Measurements from ENCODE around the gene DCAF6. TPM values are rescaled to one million over a fixed set of nuclear protein-coding genes. Genes with fewer than 3 reads are reported as not detected.

The DCAF6 gene
- total and polyA plus RNA-seq, 4 donors = 33.5 to 105 (median 71.1) TPM

DNA sequence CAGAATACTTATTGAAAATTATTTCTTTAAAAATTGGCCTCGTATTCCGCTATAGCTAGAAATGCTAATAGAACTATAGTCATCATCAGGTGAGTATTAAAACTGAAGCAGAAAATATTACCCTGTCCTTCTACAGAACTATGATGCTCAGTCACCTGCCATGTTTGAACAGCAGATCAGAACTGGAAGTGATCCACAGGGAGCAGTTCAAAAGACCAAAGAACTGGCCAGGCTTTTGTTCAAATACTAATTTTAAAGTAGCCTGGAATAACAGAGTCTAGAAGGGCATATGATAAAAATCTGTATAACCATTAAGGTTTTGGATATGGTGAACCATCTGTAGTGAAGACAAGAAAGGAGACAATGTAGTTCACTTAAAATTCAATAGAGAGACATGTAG lies 105.9 kb downstream of the DCAF6 start:
- no peak for DNase-seq (ENCODE audit: low spot score)
- 90% methylated on average over 2 of the region's 2 CpGs for WGBS
- H3K4me3 ChIP-seq (ENCODE audit: low read depth in 1 of 3, low read length in 3 of 3) = no peak overlapping the region
- peaks cover 0 to 25% (median 18%) of the 10 kb centered on the region in 4 donors for H3K36me3 ChIP-seq (ENCODE audit: control insufficient read depth in 4 of 4, insufficient read depth in 3 of 4, low read depth in 1 of 4, low read length in 3 of 4)
- no peak overlapping the region for H3K27ac ChIP-seq (ENCODE audit: low read depth in 1 of 2, low read length in 2 of 2)
- no peaks in the 10 kb centered on the region for H3K27me3 ChIP-seq (ENCODE audit: control insufficient read depth in 4 of 4, insufficient read depth in 4 of 4, low read length in 3 of 4)
- no peaks in the 10 kb centered on the region for H3K9me3 ChIP-seq (ENCODE audit: control insufficient read depth in 4 of 4, low read length in 3 of 4)
- no peak overlapping the region for H3K9ac ChIP-seq (ENCODE audit: low read depth in 1 of 2, low read length in 2 of 2)
- no peaks in the 10 kb centered on the region for H3K4me1 ChIP-seq (ENCODE audit: control insufficient read depth in 4 of 4, insufficient read depth in 4 of 4, low read length in 3 of 4)
- TF ChIP-seq, protein P1, sequence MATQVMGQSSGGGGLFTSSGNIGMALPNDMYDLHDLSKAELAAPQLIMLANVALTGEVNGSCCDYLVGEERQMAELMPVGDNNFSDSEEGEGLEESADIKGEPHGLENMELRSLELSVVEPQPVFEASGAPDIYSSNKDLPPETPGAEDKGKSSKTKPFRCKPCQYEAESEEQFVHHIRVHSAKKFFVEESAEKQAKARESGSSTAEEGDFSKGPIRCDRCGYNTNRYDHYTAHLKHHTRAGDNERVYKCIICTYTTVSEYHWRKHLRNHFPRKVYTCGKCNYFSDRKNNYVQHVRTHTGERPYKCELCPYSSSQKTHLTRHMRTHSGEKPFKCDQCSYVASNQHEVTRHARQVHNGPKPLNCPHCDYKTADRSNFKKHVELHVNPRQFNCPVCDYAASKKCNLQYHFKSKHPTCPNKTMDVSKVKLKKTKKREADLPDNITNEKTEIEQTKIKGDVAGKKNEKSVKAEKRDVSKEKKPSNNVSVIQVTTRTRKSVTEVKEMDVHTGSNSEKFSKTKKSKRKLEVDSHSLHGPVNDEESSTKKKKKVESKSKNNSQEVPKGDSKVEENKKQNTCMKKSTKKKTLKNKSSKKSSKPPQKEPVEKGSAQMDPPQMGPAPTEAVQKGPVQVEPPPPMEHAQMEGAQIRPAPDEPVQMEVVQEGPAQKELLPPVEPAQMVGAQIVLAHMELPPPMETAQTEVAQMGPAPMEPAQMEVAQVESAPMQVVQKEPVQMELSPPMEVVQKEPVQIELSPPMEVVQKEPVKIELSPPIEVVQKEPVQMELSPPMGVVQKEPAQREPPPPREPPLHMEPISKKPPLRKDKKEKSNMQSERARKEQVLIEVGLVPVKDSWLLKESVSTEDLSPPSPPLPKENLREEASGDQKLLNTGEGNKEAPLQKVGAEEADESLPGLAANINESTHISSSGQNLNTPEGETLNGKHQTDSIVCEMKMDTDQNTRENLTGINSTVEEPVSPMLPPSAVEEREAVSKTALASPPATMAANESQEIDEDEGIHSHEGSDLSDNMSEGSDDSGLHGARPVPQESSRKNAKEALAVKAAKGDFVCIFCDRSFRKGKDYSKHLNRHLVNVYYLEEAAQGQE (IDR thresholded peaks at IDR 0.05) = no peak
- TF ChIP-seq SP1 (IDR thresholded peaks at IDR 0.05) (peak; percentile 19), TAF1 (conservative IDR thresholded peaks at IDR 0.05) (no peak), RXRA (IDR thresholded peaks at IDR 0.05) (no peak), HNF4G (IDR thresholded peaks at IDR 0.05) (peak; percentile 24), FOXA2 (IDR thresholded peaks at IDR 0.05) (no peak), RAD21 (IDR thresholded peaks at IDR 0.05) (peak in 1 of 2 donors; percentile 17), HNF4A (conservative IDR thresholded peaks at IDR 0.05) (peak; percentile 69 to 76), NR2F2 (IDR thresholded peaks at IDR 0.05) (no peak), JUND (IDR thresholded peaks at IDR 0.05) (no peak), YY1 (IDR thresholded peaks at IDR 0.05) (peak; percentile 31), FOXA1 (IDR thresholded peaks at IDR 0.05) (no peak), GABPA (IDR thresholded peaks at IDR 0.05 in 1 of 2, conservative IDR thresholded peaks at IDR 0.05 in 1 of 2) (no peak), EGR1 (IDR thresholded peaks at IDR 0.05; ENCODE audit: low read depth in 2 of 2) (no peak)
- TF ChIP-seq, protein P2, sequence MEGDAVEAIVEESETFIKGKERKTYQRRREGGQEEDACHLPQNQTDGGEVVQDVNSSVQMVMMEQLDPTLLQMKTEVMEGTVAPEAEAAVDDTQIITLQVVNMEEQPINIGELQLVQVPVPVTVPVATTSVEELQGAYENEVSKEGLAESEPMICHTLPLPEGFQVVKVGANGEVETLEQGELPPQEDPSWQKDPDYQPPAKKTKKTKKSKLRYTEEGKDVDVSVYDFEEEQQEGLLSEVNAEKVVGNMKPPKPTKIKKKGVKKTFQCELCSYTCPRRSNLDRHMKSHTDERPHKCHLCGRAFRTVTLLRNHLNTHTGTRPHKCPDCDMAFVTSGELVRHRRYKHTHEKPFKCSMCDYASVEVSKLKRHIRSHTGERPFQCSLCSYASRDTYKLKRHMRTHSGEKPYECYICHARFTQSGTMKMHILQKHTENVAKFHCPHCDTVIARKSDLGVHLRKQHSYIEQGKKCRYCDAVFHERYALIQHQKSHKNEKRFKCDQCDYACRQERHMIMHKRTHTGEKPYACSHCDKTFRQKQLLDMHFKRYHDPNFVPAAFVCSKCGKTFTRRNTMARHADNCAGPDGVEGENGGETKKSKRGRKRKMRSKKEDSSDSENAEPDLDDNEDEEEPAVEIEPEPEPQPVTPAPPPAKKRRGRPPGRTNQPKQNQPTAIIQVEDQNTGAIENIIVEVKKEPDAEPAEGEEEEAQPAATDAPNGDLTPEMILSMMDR (IDR thresholded peaks at IDR 0.05; ENCODE audit: low read depth, low read length, missing input control) = no peak
- TF ChIP-seq, protein P3, sequence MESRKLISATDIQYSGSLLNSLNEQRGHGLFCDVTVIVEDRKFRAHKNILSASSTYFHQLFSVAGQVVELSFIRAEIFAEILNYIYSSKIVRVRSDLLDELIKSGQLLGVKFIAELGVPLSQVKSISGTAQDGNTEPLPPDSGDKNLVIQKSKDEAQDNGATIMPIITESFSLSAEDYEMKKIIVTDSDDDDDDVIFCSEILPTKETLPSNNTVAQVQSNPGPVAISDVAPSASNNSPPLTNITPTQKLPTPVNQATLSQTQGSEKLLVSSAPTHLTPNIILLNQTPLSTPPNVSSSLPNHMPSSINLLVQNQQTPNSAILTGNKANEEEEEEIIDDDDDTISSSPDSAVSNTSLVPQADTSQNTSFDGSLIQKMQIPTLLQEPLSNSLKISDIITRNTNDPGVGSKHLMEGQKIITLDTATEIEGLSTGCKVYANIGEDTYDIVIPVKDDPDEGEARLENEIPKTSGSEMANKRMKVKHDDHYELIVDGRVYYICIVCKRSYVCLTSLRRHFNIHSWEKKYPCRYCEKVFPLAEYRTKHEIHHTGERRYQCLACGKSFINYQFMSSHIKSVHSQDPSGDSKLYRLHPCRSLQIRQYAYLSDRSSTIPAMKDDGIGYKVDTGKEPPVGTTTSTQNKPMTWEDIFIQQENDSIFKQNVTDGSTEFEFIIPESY (IDR thresholded peaks at IDR 0.05) = no peak
- TF ChIP-seq, protein P4, sequence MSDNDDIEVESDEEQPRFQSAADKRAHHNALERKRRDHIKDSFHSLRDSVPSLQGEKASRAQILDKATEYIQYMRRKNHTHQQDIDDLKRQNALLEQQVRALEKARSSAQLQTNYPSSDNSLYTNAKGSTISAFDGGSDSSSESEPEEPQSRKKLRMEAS (IDR thresholded peaks at IDR 0.05) = no peak

DNA sequence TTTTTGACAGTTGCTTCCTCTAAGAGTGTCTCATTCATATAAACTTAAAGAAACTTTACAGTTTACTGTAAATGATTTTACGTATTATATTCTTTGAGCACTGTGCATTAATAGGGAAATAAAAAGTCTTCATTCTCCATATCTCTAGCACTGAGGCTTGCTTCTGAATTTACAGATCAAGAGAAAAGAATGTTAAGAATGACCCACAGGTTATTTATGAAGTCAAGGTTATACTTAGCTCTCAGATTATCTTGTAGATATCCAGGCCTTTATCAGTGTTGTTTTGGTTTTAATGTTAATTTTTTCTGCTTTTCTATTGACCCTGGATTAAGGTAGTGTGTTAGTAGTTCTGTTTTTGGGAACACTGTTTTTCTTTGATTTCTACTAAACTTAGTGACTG lies 108.8 kb downstream of the DCAF6 start:
- Histone ChIP-seq H3K9me3 (ENCODE audit: control insufficient read depth in 4 of 4, low read length in 3 of 4) (no peaks in the 10 kb centered on the region), H3K27ac (ENCODE audit: low read depth in 1 of 2, low read length in 2 of 2) (no peak overlapping the region), H3K4me1 (ENCODE audit: control insufficient read depth in 4 of 4, insufficient read depth in 4 of 4, low read length in 3 of 4) (no peaks in the 10 kb centered on the region), H3K9ac (ENCODE audit: low read depth in 1 of 2, low read length in 2 of 2) (no peak overlapping the region), H3K27me3 (ENCODE audit: control insufficient read depth in 4 of 4, insufficient read depth in 4 of 4, low read length in 3 of 4) (no peaks in the 10 kb centered on the region), H3K36me3 (ENCODE audit: control insufficient read depth in 4 of 4, insufficient read depth in 3 of 4, low read depth in 1 of 4, low read length in 3 of 4) (peaks cover 0 to 29% (median 20%) of the 10 kb centered on the region in 4 donors), H3K4me3 (ENCODE audit: low read depth in 1 of 3, low read length in 3 of 3) (no peak overlapping the region)
- WGBS = 92% methylated on average over 1 of the region's 1 CpG
- TF ChIP-seq RAD21 (IDR thresholded peaks at IDR 0.05) (no peak), JUND (IDR thresholded peaks at IDR 0.05) (no peak), YY1 (IDR thresholded peaks at IDR 0.05) (no peak), RXRA (IDR thresholded peaks at IDR 0.05) (no peak), EGR1 (IDR thresholded peaks at IDR 0.05; ENCODE audit: low read depth in 2 of 2) (no peak), SP1 (IDR thresholded peaks at IDR 0.05) (no peak), FOXA2 (IDR thresholded peaks at IDR 0.05) (no peak), HNF4A (conservative IDR thresholded peaks at IDR 0.05) (no peak), HNF4G (IDR thresholded peaks at IDR 0.05) (no peak), TAF1 (conservative IDR thresholded peaks at IDR 0.05) (no peak), GABPA (IDR thresholded peaks at IDR 0.05 in 1 of 2, conservative IDR thresholded peaks at IDR 0.05 in 1 of 2) (no peak), NR2F2 (IDR thresholded peaks at IDR 0.05) (no peak), FOXA1 (IDR thresholded peaks at IDR 0.05) (no peak)
- TF ChIP-seq, protein P4 (IDR thresholded peaks at IDR 0.05) = no peak
- TF ChIP-seq, protein P2 (IDR thresholded peaks at IDR 0.05; ENCODE audit: low read depth, low read length, missing input control) = no peak
- TF ChIP-seq, protein P5, sequence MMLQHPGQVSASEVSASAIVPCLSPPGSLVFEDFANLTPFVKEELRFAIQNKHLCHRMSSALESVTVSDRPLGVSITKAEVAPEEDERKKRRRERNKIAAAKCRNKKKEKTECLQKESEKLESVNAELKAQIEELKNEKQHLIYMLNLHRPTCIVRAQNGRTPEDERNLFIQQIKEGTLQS (IDR thresholded peaks at IDR 0.05) = no peak
- no peak for DNase-seq (ENCODE audit: low spot score)
